ENCODE data around the gene SELENOT.

SELENOT gene

DNA sequence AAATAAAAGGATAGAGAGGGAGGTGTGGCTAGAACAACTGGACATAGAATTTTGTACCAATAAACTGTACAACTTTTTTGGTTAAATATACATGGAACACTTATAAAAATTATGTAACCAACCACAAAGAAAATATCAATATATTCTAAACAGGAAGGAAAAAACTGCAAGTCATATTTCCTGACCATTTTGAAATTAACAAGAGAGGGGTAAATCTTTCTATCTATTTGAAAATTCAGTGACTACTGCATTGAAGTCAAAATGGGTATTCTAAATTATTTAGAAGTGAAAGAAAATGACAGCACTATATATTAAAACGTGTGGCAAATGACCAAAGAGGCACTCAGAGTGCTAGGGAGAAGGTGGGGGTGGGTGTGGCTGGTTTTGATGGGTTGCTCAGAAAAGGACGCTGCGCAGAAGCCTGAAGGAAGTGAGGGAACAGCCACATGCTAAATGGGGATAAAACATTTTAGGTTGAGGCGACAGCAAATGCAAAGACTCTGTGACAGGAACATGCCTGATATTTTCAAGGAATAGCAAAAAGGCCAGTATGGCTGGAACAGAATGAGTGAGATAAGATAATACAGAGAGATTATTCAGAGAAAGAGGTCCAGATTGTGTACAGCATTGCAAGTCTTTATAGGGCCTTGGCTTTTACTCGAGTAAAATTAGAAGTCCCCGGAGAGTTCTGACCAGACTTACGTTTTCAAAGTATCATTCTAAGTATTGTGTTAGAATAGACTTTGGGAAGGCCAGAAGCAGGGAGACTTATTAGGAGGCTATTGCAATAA is 59.5 kb downstream of the SELENOT start:
- no peak overlapping the region for H3K4me3 ChIP-seq (ENCODE audit: low read depth, low read length)
- no peaks in the 10 kb centered on the region for H3K9me3 ChIP-seq (ENCODE audit: control insufficient read depth, insufficient read depth, low read length)
- no peaks in the 10 kb centered on the region for H3K36me3 ChIP-seq (ENCODE audit: control insufficient read depth, insufficient read depth, low read length)
- no peak overlapping the region for H3K9ac ChIP-seq (ENCODE audit: low read depth, low read length)
- H3K4me1 ChIP-seq (ENCODE audit: control insufficient read depth, insufficient read depth, low read length): no peaks in the 10 kb centered on the region
- no peak overlapping the region for H3K27ac ChIP-seq (ENCODE audit: low read depth, low read length)
- H3K27me3 ChIP-seq (ENCODE audit: control insufficient read depth, insufficient read depth, low read length): no peaks in the 10 kb centered on the region

- Histone ChIP-seq H3K27ac (ENCODE audit: low read depth, low read length) (no peak overlapping the region), H3K4me3 (ENCODE audit: low read depth, low read length) (no peak overlapping the region), H3K36me3 (ENCODE audit: control insufficient read depth, insufficient read depth, low read length) (no peaks in the 10 kb centered on the region), H3K4me1 (ENCODE audit: control insufficient read depth, insufficient read depth, low read length) (no peaks in the 10 kb centered on the region), H3K9ac (ENCODE audit: low read depth, low read length) (no peak overlapping the region), H3K27me3 (ENCODE audit: control insufficient read depth, insufficient read depth, low read length) (no peaks in the 10 kb centered on the region), H3K9me3 (ENCODE audit: control insufficient read depth, insufficient read depth, low read length) (no peaks in the 10 kb centered on the region)
Observed at GRCh38 chr3:150663461-150663860, 60.3 kb downstream of the SELENOT start.

GRCh38 chr3:150666167-150666566 is 63.0 kb downstream of the SELENOT start:
- no peaks in the 10 kb centered on the region for H3K27me3 ChIP-seq (ENCODE audit: control insufficient read depth, insufficient read depth, low read length)
- no peak overlapping the region for H3K27ac ChIP-seq (ENCODE audit: low read depth, low read length)
- no peaks in the 10 kb centered on the region for H3K36me3 ChIP-seq (ENCODE audit: control insufficient read depth, insufficient read depth, low read length)
- no peak overlapping the region for H3K4me3 ChIP-seq (ENCODE audit: low read depth, low read length)
- H3K9ac ChIP-seq (ENCODE audit: low read depth, low read length): no peak overlapping the region
- no peaks in the 10 kb centered on the region for H3K4me1 ChIP-seq (ENCODE audit: control insufficient read depth, insufficient read depth, low read length)
- no peaks in the 10 kb centered on the region for H3K9me3 ChIP-seq (ENCODE audit: control insufficient read depth, insufficient read depth, low read length)

GRCh38 chr3:150673966-150674365 is 70.8 kb downstream of the SELENOT start:
- no peak overlapping the region for H3K27ac ChIP-seq (ENCODE audit: low read depth, low read length)
- no peak overlapping the region for H3K9ac ChIP-seq (ENCODE audit: low read depth, low read length)
- no peak overlapping the region for H3K4me3 ChIP-seq (ENCODE audit: low read depth, low read length)
- peaks cover 6% of the 10 kb centered on the region; the same call in 1 of the 2 replicates for H3K9me3 ChIP-seq (ENCODE audit: control insufficient read depth, insufficient read depth, low read length)
- H3K27me3 ChIP-seq (ENCODE audit: control insufficient read depth, insufficient read depth, low read length): no peaks in the 10 kb centered on the region
- H3K4me1 ChIP-seq (ENCODE audit: control insufficient read depth, insufficient read depth, low read length): no peaks in the 10 kb centered on the region
- no peaks in the 10 kb centered on the region for H3K36me3 ChIP-seq (ENCODE audit: control insufficient read depth, insufficient read depth, low read length)

- no peak overlapping the region for H3K27ac ChIP-seq (ENCODE audit: low read depth, low read length)
- no peaks in the 10 kb centered on the region for H3K36me3 ChIP-seq (ENCODE audit: control insufficient read depth, insufficient read depth, low read length)
- H3K4me1 ChIP-seq (ENCODE audit: control insufficient read depth, insufficient read depth, low read length): no peaks in the 10 kb centered on the region
- H3K9me3 ChIP-seq (ENCODE audit: control insufficient read depth, insufficient read depth, low read length): peaks cover 6% of the 10 kb centered on the region; the same call in 1 of the 2 replicates
- no peak overlapping the region for H3K9ac ChIP-seq (ENCODE audit: low read depth, low read length)
- no peaks in the 10 kb centered on the region for H3K27me3 ChIP-seq (ENCODE audit: control insufficient read depth, insufficient read depth, low read length)
- H3K4me3 ChIP-seq (ENCODE audit: low read depth, low read length): no peak overlapping the region
Observed at GRCh38 chr3:150675587-150675986, 72.5 kb downstream of the SELENOT start.

All from HUES48 (cell line).